Fibroblast of lung (primary cell): Measurements from ENCODE around the gene FRMD7.

Experiments used
- EZH2 ChIP-seq: IDR thresholded peaks from 2 replicates; pipeline ENCODE4 v1.5.1; 2012; ENCODE audit warnings: low read length, control low read depth, mild to moderate bottlenecking; ENCODE audit errors: missing control alignments
- TF ChIP-seq, protein P1 (sequence below), 2 donors: IDR thresholded peaks in 1 of 2; conservative IDR thresholded peaks in 1 of 2; 1 replicate in 1 of 2; 2 replicates in 1 of 2; pipeline ENCODE4 v1.5.1; 2011 to 2012; ENCODE audit warnings: low read length in 2 of 2, control low read depth in 1 of 2, inconsistent platforms in 1 of 2, low read depth in 1 of 2, mild to moderate bottlenecking in 1 of 2

DNA sequence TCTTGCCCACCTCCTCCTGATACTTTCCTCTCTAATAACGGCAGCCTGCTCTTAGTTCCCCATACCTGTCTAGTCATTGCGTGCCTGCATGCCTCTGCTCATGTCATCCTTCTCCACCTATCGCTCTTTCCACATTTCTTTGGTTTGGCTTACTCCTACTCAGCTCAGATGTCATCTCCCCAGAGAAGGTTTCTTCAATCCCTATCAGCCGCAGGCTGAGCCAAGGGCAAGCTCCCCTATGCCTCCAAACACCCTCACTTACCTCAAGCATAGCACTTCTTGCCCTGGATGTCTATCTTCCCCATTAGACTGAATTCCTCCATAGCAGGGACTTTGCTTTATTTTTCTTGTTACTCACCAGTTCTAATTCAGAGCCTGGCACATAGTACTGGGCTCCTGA is 26.6 kb downstream of the FRMD7 start:
- TF ChIP-seq, protein P1, sequence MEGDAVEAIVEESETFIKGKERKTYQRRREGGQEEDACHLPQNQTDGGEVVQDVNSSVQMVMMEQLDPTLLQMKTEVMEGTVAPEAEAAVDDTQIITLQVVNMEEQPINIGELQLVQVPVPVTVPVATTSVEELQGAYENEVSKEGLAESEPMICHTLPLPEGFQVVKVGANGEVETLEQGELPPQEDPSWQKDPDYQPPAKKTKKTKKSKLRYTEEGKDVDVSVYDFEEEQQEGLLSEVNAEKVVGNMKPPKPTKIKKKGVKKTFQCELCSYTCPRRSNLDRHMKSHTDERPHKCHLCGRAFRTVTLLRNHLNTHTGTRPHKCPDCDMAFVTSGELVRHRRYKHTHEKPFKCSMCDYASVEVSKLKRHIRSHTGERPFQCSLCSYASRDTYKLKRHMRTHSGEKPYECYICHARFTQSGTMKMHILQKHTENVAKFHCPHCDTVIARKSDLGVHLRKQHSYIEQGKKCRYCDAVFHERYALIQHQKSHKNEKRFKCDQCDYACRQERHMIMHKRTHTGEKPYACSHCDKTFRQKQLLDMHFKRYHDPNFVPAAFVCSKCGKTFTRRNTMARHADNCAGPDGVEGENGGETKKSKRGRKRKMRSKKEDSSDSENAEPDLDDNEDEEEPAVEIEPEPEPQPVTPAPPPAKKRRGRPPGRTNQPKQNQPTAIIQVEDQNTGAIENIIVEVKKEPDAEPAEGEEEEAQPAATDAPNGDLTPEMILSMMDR (conservative IDR thresholded peaks at IDR 0.05 in 1 of 2, IDR thresholded peaks at IDR 0.05 in 1 of 2; ENCODE audit: low read depth in 1 of 2, low read length in 2 of 2), result no peak
- no peak for TF ChIP-seq EZH2
